HFFc6 (cell line): ENCODE measurements around the gene TMEM196. TPM values are rescaled to one million over a fixed set of nuclear protein-coding genes. Genes with fewer than 3 reads are reported as not detected.

Experiments used
- DNase-seq: peaks from one replicate; pipeline ENCODE4 v3.0.0-alpha.2; 2018
- H3K27ac Mint-ChIP-seq: 2 replicates; pipeline ENCODE4 v1.8.0; 2020; ENCODE audit warnings: mild to moderate bottlenecking, mixed read lengths
- H3K27me3 Mint-ChIP-seq: 2 replicates; pipeline ENCODE4 v1.8.0; 2021; ENCODE audit warnings: mild to moderate bottlenecking, moderate library complexity, mixed read lengths; ENCODE audit not compliant: insufficient read depth
- H3K36me3 Mint-ChIP-seq: 2 replicates; pipeline ENCODE4 v1.8.0; 2021; ENCODE audit warnings: low read depth, mixed read lengths
- H3K4me1 Mint-ChIP-seq: 2 replicates; pipeline ENCODE4 v1.8.0; 2020; ENCODE audit warnings: low read depth, mixed read lengths
- H3K4me3 Mint-ChIP-seq: 2 replicates; pipeline ENCODE4 v1.8.0; 2020; ENCODE audit warnings: mild to moderate bottlenecking, moderate library complexity, mixed read lengths
- H3K9me3 Mint-ChIP-seq: 2 replicates; pipeline ENCODE4 v1.8.0; 2020; ENCODE audit warnings: mild to moderate bottlenecking, mixed read lengths
- total RNA-seq, 6 experiments: library from RNA; stranded (reverse); fragmentation: NEBNext Ultra II Directional; extraction: Animal tissue kit (Norgen Biotek cat#: 25700); gene quantifications; 2 replicates in 1 of 6; 3 replicates in 5 of 6; pipeline ENCODE4 v1.2.3, GENCODE V29; 2021
- TF ChIP-seq, protein P1 (sequence below): fragments of 200-600 bp; sonication (generic); IDR thresholded peaks from 2 replicates; pipeline ENCODE4 v1.5.0; 2021; ENCODE audit warnings: antibody characterized with exemption, mild to moderate bottlenecking

The TMEM196 gene
- total RNA-seq, 6 experiments from 2014 or later, result not detected

DNA sequence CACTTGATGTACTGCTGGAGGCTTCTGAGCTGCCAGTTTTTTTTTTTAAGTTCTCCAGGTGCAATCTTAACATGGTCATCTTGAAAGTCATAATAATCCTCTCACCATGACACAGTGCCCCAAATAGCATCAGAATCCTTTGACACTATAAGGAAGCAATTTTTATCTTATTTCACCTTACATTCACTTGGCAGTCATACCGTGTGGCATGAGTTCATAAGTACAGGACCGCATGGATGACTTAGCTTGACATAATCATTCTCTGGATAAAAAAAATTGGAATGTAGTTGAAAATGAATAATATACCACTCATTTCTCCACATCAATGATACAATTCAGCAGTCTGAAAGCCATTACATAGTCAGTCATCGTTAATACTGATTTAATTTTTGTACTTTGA lies 25.6 kb upstream of the TMEM196 start:
- TF ChIP-seq, protein P1, sequence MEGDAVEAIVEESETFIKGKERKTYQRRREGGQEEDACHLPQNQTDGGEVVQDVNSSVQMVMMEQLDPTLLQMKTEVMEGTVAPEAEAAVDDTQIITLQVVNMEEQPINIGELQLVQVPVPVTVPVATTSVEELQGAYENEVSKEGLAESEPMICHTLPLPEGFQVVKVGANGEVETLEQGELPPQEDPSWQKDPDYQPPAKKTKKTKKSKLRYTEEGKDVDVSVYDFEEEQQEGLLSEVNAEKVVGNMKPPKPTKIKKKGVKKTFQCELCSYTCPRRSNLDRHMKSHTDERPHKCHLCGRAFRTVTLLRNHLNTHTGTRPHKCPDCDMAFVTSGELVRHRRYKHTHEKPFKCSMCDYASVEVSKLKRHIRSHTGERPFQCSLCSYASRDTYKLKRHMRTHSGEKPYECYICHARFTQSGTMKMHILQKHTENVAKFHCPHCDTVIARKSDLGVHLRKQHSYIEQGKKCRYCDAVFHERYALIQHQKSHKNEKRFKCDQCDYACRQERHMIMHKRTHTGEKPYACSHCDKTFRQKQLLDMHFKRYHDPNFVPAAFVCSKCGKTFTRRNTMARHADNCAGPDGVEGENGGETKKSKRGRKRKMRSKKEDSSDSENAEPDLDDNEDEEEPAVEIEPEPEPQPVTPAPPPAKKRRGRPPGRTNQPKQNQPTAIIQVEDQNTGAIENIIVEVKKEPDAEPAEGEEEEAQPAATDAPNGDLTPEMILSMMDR, result no peak
- Mint-ChIP-seq H3K27me3 (no peaks in the 10 kb centered on the region), H3K27ac (no peak overlapping the region), H3K4me3 (no peak overlapping the region), H3K4me1 (no peaks in the 10 kb centered on the region), H3K9me3 (peaks cover 33% of the 10 kb centered on the region), H3K36me3 (no peaks in the 10 kb centered on the region; the same call in 1 of the 2 replicates)
- no peak for DNase-seq

DNA sequence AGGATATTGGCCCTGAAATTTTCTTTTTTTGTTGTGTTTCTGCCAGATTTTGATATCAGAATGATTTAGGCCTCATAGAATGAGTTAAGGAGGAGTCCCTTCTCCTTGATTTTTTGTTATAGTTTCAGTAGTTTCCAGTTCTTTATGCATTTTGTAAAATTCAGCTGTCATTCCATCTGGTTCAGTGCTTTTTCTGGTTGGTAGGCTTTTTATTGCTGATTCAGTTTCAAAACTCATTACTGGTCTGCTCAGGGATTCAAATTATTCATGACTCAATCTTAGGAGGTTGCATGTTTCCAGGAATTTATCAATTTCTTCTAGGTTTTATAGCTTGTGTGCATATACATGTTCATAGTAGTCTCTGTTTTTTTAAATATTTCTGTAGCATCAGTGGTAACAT lies 10.1 kb upstream of the TMEM196 start:
- no peak overlapping the region for H3K4me3 Mint-ChIP-seq

DNA sequence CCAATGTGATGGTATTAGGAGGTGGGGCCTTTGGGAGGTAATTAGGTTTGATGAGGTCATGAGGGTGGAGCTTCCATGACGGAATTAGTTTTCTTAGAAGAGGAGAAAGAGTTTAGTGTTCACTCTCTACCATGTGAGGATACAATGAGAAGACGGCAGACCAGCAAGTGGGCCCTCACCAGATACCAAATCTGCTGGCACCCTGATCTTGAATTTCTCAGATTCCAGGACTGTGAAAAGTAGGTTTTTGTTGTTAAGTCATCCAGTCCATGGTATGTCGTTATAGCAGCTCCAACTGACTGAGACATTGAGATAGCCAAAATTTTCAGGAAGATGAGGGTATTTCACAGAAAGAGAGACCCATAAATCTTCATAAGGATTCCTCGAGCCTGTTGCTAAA lies 3.6 kb upstream of the TMEM196 start:
- Mint-ChIP-seq H3K27ac (no peak overlapping the region), H3K4me1 (no peaks in the 10 kb centered on the region), H3K27me3 (peaks cover 3% of the 10 kb centered on the region), H3K36me3 (no peaks in the 10 kb centered on the region), H3K9me3 (peaks cover 20% of the 10 kb centered on the region), H3K4me3 (no peak overlapping the region)
- TF ChIP-seq, protein P1, result no peak
- DNase-seq, result no peak

More for the DNA sequence above, 10.1 kb upstream of the TMEM196 start:
- no peaks in the 10 kb centered on the region for H3K4me1 Mint-ChIP-seq
- TF ChIP-seq, protein P1, result no peak
- H3K9me3 Mint-ChIP-seq, result peaks cover 46% of the 10 kb centered on the region
- H3K27me3 Mint-ChIP-seq, result no peaks in the 10 kb centered on the region
- no peak overlapping the region for H3K27ac Mint-ChIP-seq
- no peak for DNase-seq
- no peaks in the 10 kb centered on the region for H3K36me3 Mint-ChIP-seq

DNA sequence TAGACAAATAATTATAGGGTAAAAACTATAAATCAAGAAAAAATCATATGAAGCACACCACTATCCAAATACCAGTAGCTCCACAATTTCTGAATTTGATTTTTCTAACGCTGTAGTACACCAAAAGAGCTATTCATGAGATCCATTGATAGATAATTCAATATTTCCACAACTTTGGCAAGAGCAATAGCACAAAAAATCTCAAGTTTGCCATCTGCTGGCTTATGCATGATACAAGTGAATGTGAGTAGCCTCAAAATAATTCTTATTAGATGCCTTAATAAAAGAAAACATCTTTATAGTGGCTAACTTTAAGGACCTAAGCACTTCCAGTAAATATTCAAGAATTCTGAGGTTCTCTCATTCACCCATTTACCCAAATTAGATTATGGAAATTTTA lies 2.2 kb upstream of the TMEM196 start:
- H3K27ac Mint-ChIP-seq, result no peak overlapping the region
- DNase-seq, result no peak
- TF ChIP-seq, protein P1, result no peak
- no peaks in the 10 kb centered on the region for H3K36me3 Mint-ChIP-seq
- peaks cover 3% of the 10 kb centered on the region for H3K27me3 Mint-ChIP-seq
- peaks cover 19% of the 10 kb centered on the region for H3K9me3 Mint-ChIP-seq
- H3K4me1 Mint-ChIP-seq, result no peaks in the 10 kb centered on the region
- no peak overlapping the region for H3K4me3 Mint-ChIP-seq

DNA sequence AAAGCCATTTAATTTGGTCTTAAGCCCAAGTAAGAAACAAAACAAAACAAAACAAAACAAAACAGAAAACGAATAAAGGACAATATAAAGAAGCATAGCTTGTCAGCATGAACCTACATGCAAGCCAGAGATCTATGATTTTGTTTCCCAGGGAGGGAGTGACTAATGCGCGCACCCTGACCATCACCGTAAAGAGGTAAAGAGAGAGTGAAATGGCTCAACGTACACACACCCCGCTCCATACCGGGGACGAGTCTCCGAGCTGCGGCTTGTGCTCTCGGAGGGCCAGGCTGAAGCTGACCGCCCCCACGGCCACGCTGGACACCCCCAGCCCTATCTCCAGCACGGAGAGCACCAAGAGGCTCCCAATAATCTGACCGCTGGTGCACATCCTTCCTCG lies 1.1 kb downstream of the TMEM196 start:
- H3K4me1 Mint-ChIP-seq, result no peaks in the 10 kb centered on the region
- no peak overlapping the region for H3K27ac Mint-ChIP-seq
- DNase-seq, result no peak
- no peak overlapping the region for H3K4me3 Mint-ChIP-seq
- TF ChIP-seq, protein P1, result no peak
- H3K9me3 Mint-ChIP-seq, result peaks cover 15% of the 10 kb centered on the region
- no peaks in the 10 kb centered on the region for H3K36me3 Mint-ChIP-seq
- peaks cover 3% of the 10 kb centered on the region for H3K27me3 Mint-ChIP-seq

DNA sequence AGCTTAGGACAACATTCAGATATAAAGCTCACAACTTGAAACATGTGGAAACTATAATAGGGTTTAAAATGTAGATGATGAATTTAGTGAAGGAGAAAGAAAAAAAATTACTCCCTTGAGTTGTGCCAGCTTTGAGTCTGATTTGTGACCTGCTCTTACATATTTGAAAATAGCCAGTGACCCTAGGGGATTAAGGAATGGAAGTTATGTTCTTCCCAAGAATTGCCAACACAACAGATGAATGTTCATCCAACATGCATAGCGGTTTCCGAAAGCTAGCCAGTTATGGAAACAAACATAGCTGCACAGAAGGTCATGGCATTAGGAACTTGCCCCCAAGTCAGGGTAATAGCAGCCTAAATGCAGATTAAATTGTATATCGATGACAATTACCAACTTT lies 10.8 kb downstream of the TMEM196 start:
- no peaks in the 10 kb centered on the region for H3K27me3 Mint-ChIP-seq
- no peak overlapping the region for H3K27ac Mint-ChIP-seq
- TF ChIP-seq, protein P1, result no peak
- H3K9me3 Mint-ChIP-seq, result no peaks in the 10 kb centered on the region
- no peaks in the 10 kb centered on the region for H3K36me3 Mint-ChIP-seq
- no peak overlapping the region for H3K4me3 Mint-ChIP-seq
- H3K4me1 Mint-ChIP-seq, result no peaks in the 10 kb centered on the region
- DNase-seq, result no peak
